Adrenal gland (tissue), 12 donors: ENCODE data around the gene TATDN2. TPM values are rescaled to one million over a fixed set of nuclear protein-coding genes. Genes with fewer than 3 reads are reported as not detected.

ENCODE experiments used
- DNase-seq, 7 donors: peaks; one replicate each; pipeline ENCODE4 v3.0.0-alpha.2; 2019 to 2020
- H3K27ac ChIP-seq, 5 donors: fragments of 200-600 bp; sonication (generic) in 4 of 5; 1 replicate in 3 of 5; 2 replicates in 2 of 5; pipeline versions ENCODE4 v1.5.1 to v1.8.0; 2016 to 2020; ENCODE audit warnings: mild to moderate bottlenecking in 1 of 5
- H3K27me3 ChIP-seq: fragments of 200-600 bp; 2 replicates; pipeline ENCODE4 v1.8.0; 2021
- H3K36me3 ChIP-seq, 2 donors: fragments of 200-600 bp; replicated peaks in 1 of 2; 1 replicate in 1 of 2; 2 replicates in 1 of 2; pipeline versions ENCODE4 v1.5.1 to v1.8.0; 2018 to 2022
- H3K4me1 ChIP-seq, 2 donors: fragments of 200-600 bp; replicated peaks in 1 of 2; 1 replicate in 1 of 2; 2 replicates in 1 of 2; pipeline versions ENCODE4 v1.5.1 to v1.8.0; 2018 to 2021
- H3K4me3 ChIP-seq, 4 donors: fragments of 200-600 bp; sonication (generic) in 3 of 4; one replicate each; pipeline ENCODE4 v1.5.1; 2016 to 2018
- H3K9me3 ChIP-seq, 3 donors: fragments of 200-600 bp; sonication (generic) in 1 of 3; replicated peaks in 1 of 3; 1 replicate in 2 of 3; 2 replicates in 1 of 3; pipeline versions ENCODE4 v1.5.1 to v1.8.0; 2016 to 2021
- POLR2A ChIP-seq, 2 donors: fragments of 450-650 bp; IDR thresholded peaks; one replicate each; pipeline ENCODE4 v1.6.1; 2017; ENCODE audit warnings: antibody characterized with exemption in 2 of 2, mild to moderate bottlenecking in 2 of 2, moderate library complexity in 1 of 2
- WGBS, 4 donors: extraction: QIAGEN DNeasy Blood & Tissue Kit in 2 of 4; methylation state at CpG; one replicate each; pipeline versions ENCODE4 v1.1.5 to v1.1.7; 2013 to 2017; 5-methylcytosine and 5-hydroxymethylcytosine counted together
- intact Hi-C, 2 donors: fragments of 100-400 bp; cut with DNase I; formaldehyde crosslinking; loops; one replicate each; pipeline versions ENCODE4 v1.14.1 to v1.15.0; 2022 to 2023
- polyA plus RNA-seq, 3 donors: library from polyadenylated mRNA; stranded (reverse); fragments of 200-250 nt in 2 of 3; fragments of 350-450 nt in 1 of 3; fragmentation: Illumina TruSeq in 1 of 3; extraction: RNeasy Lipid Tissue Mini Kit (QIAGEN cat#74804) in 1 of 3; gene quantifications; one replicate each; pipeline ENCODE4 v1.2.3, GENCODE V29; 2013 to 2014
- total RNA-seq, 9 donors: library from RNA; depleted of rRNA in 4 of 9; stranded (reverse); fragments of >200 nt in 4 of 9; fragments of 120-200 nt in 1 of 9; fragmentation: NEBNext Ultra II Directional in 1 of 9; extraction: Animal tissue kit (Norgen Biotek cat#: 25700) in 1 of 9; gene quantifications; one replicate each; pipeline versions ENCODE4 v1.1.0 to v1.2.4, GENCODE V29; 2013 to 2023
- TF ChIP-seq, protein P1 (sequence below), 6 experiments: fragments of 450-650 bp in 4 of 6; fragments of 200-600 bp in 2 of 6; sonication (generic) in 1 of 6; IDR thresholded peaks; 1 replicate in 5 of 6; 2 replicates in 1 of 6; pipeline versions ENCODE4 v1.5.1 to v1.8.0; 2016 to 2021; ENCODE audit warnings: antibody characterized with exemption in 6 of 6, mild to moderate bottlenecking in 2 of 6, moderate library complexity in 1 of 6
- donor health status: healthy with polysubstance abuse.
- donor health status: Bipolar disorder and iron deficiency.
- donor health status: DM: yes; HTN: yes; CAD: no.
- donor health status: DM: no; HTN: no; CAD: no.
- donor health status: DM: no; HTN: no; CAD: no.
- donor health status: DM: yes; HTN: yes; CAD: no.

Gene TATDN2
- total and polyA plus RNA-seq, 12 donors: 10.0 to 34.8 (median 22.6) TPM

DNA sequence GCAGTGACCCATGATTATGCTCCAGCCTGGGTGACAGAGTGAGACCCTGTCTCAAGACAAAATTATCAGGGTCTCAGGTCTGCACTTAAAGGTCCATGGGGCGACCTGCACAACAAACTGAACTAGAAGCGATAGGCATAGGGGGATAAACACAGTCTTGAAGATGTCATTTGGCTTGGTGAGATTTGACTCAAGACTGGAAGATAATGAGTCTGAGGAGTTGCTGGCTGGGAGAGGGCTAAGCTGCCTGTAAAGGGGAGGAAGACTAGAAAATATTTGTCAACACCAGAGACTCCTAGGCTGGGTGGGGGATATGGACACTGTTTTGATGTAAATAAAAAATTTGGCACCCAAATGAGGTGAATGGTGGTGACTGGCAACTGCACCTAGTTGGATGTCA lies 24.7 kb downstream of the TATDN2 start:
- DNase-seq: no peak
- peaks cover 0 to 29% of the 10 kb centered on the region in 2 donors for H3K36me3 ChIP-seq

DNA sequence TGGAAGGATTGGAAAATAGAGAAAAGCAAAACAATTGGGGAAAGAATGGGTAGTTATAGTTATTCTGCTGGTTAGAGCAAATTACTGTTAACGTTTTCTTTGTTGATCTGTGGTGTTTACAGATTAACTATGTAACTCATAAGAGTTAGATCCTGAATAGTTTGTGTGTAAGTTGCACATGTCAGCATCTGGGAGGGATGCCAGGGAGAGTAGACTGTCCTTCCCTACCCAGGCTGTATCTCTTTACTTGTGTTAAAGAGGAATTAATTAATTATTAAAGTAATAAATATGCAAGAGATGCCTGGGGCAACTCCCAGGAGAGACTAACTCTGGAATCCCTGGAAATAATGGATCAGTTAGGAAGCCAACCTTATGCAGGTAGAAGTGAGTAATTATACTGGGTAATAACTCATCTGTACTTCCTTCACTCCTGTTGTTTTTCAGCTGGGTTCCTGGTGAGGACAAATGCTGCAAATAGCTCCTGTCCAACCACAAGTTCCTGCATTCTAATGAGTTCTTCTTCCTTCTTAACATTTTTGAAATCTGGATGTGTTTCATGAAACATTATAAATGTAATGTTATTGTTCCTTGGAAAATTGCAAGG lies 25.5 kb downstream of the TATDN2 start:
- Histone ChIP-seq H3K4me3 (no peak overlapping the region), H3K36me3 (peaks cover 0 to 37% of the 10 kb centered on the region in 2 donors), H3K27me3 (no peaks in the 10 kb centered on the region), H3K27ac (no peak overlapping the region), H3K4me1 (peaks cover 2 to 15% of the 10 kb centered on the region in 2 donors), H3K9me3 (no peaks in the 10 kb centered on the region)
- intact Hi-C loops: no loop called here
- no peak for TF ChIP-seq POLR2A (IDR thresholded peaks at IDR 0.05)
- TF ChIP-seq, protein P1, sequence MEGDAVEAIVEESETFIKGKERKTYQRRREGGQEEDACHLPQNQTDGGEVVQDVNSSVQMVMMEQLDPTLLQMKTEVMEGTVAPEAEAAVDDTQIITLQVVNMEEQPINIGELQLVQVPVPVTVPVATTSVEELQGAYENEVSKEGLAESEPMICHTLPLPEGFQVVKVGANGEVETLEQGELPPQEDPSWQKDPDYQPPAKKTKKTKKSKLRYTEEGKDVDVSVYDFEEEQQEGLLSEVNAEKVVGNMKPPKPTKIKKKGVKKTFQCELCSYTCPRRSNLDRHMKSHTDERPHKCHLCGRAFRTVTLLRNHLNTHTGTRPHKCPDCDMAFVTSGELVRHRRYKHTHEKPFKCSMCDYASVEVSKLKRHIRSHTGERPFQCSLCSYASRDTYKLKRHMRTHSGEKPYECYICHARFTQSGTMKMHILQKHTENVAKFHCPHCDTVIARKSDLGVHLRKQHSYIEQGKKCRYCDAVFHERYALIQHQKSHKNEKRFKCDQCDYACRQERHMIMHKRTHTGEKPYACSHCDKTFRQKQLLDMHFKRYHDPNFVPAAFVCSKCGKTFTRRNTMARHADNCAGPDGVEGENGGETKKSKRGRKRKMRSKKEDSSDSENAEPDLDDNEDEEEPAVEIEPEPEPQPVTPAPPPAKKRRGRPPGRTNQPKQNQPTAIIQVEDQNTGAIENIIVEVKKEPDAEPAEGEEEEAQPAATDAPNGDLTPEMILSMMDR (IDR thresholded peaks at IDR 0.05): no peak
- DNase-seq: peak in 4 of 7 donors; percentile 25 to 51 (median 43)
- 17 to 26% (median 19%) methylated on average over 1 of the region's 1 CpG for WGBS, 4 donors

More for the DNA sequence above, 24.7 kb downstream of the TATDN2 start:
- peaks cover 2 to 15% of the 10 kb centered on the region in 2 donors for H3K4me1 ChIP-seq
- intact Hi-C loops: no loop called here
- no peak overlapping the region for H3K4me3 ChIP-seq
- WGBS, 4 donors: 74 to 100% (median 90%) methylated on average over 2 of the region's 2 CpGs
- no peak overlapping the region for H3K27ac ChIP-seq
- H3K27me3 ChIP-seq: no peaks in the 10 kb centered on the region
- TF ChIP-seq, protein P1 (IDR thresholded peaks at IDR 0.05): no peak
- TF ChIP-seq POLR2A (IDR thresholded peaks at IDR 0.05): no peak
- H3K9me3 ChIP-seq: no peaks in the 10 kb centered on the region

DNA sequence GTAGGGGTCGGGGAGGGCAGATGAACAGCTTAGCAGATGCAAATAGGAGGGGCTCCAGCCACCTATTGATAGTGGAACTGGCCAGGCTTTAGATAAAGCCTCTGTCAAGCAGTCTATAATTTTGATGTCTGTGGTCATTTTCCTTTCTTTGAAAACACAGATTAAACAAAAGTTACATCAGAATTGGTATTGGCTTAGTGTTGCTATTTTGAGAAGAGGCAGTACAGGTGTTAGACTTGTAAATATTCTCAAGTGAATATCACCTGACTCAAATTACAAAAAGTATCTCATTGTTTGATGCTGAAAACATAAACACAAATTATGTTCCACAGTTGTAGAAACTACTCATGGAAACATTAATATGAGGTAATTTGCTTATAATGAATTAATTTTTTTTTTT lies 26.3 kb downstream of the TATDN2 start:
- intact Hi-C loops: no loop called here
- no peaks in the 10 kb centered on the region for H3K9me3 ChIP-seq
- H3K27me3 ChIP-seq: no peaks in the 10 kb centered on the region
- H3K4me3 ChIP-seq: no peak overlapping the region
- peak in 1 of 7 donors; percentile 8 for DNase-seq
- peaks cover 0 to 45% of the 10 kb centered on the region in 2 donors for H3K36me3 ChIP-seq
- 77 to 87% (median 85%) methylated on average over 1 of the region's 1 CpG for WGBS, 4 donors
- peaks cover 2 to 15% of the 10 kb centered on the region in 2 donors for H3K4me1 ChIP-seq
- H3K27ac ChIP-seq: no peak overlapping the region
- TF ChIP-seq, protein P1 (IDR thresholded peaks at IDR 0.05): no peak
- no peak for TF ChIP-seq POLR2A (IDR thresholded peaks at IDR 0.05)

DNA sequence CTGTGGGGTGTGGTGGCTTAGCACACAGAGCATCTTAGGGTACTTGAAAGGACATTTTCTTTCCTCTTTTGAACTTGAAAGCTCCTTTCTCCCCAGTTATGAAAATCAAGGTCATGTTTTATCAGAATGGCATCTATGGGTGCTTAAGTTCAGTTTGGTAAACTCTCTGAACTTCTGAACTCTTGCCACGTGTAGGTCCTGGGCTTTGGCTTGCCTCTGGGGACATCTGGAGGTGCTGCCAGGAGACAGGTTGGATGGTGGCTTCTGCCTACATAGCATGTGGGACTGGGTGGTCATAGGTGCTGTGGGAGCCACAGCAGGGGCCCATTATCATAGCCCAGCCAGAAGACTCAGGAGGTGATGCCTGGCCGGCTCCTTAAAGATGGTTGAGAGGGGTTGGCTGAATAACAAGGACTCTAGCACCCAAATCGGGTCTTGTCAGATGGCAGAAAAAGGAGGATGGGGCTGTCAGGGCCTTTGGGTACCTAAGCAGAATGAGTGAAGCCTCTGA lies 28.9 kb downstream of the TATDN2 start:
- H3K36me3 ChIP-seq: peaks cover 0 to 50% of the 10 kb centered on the region in 2 donors
- DNase-seq: peak in 1 of 7 donors; percentile 11

More for the DNA sequence above, 28.9 kb downstream of the TATDN2 start:
- no peaks in the 10 kb centered on the region for H3K27me3 ChIP-seq
- TF ChIP-seq, protein P1 (IDR thresholded peaks at IDR 0.05): no peak
- TF ChIP-seq POLR2A (IDR thresholded peaks at IDR 0.05): no peak
- 76 to 83% (median 76%) methylated on average over 3 of the region's 3 CpGs for WGBS, 4 donors
- no peak overlapping the region for H3K27ac ChIP-seq
- no peak overlapping the region for H3K4me3 ChIP-seq
- no peaks in the 10 kb centered on the region for H3K9me3 ChIP-seq
- H3K4me1 ChIP-seq: peaks cover 2 to 15% of the 10 kb centered on the region in 2 donors
- intact Hi-C loops: no loop called here
